Measurements from ENCODE around the gene DNAH6.

DNA sequence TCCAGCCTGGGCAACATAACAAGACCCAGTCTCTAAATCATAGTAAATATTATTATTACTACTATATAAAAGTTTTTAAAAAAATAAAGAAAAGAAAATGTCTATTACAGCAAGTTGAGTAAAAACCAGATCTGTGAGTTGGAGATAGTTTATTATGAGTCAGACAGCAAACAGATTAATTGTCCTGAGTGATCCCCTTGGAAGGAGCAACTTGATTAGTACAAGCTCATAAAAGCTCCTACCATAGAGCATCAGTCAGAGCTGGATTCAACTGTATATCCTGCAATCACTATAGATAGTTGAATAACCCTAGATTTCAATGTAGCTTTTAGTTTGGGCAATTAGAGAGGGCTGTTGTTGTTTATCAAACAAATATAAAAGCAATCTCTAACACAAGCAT is 280.5 kb downstream of the DNAH6 start:
- TF ChIP-seq, protein P1, sequence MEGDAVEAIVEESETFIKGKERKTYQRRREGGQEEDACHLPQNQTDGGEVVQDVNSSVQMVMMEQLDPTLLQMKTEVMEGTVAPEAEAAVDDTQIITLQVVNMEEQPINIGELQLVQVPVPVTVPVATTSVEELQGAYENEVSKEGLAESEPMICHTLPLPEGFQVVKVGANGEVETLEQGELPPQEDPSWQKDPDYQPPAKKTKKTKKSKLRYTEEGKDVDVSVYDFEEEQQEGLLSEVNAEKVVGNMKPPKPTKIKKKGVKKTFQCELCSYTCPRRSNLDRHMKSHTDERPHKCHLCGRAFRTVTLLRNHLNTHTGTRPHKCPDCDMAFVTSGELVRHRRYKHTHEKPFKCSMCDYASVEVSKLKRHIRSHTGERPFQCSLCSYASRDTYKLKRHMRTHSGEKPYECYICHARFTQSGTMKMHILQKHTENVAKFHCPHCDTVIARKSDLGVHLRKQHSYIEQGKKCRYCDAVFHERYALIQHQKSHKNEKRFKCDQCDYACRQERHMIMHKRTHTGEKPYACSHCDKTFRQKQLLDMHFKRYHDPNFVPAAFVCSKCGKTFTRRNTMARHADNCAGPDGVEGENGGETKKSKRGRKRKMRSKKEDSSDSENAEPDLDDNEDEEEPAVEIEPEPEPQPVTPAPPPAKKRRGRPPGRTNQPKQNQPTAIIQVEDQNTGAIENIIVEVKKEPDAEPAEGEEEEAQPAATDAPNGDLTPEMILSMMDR (IDR thresholded peaks at IDR 0.05), result no peak
- no peak for TF ChIP-seq EZH2phosphoT487 (IDR thresholded peaks at IDR 0.05)

All from neural progenitor cell (in vitro differentiated cells).